H9 (cell line): ENCODE measurements around the gene NOVA2. TPM values are rescaled to one million over a fixed set of nuclear protein-coding genes. Genes with fewer than 3 reads are reported as not detected.

ENCODE experiments used
- DNase-seq: peaks from one replicate; pipeline ENCODE4 v3.0.0-alpha.2; 2017
- H2AFZ ChIP-seq: one replicate; pipeline ENCODE4 v1.6.1; 2013; ENCODE audit warnings: mild to moderate bottlenecking, low read length, control low read depth, moderate library complexity
- H2AK5ac ChIP-seq: 2 replicates; pipeline ENCODE4 v1.6.1; 2013; ENCODE audit warnings: low read length, control low read depth, mixed read lengths; ENCODE audit not compliant: insufficient read length
- H2BK120ac ChIP-seq: one replicate; pipeline ENCODE4 v1.6.1; 2013; ENCODE audit warnings: low read depth, mild to moderate bottlenecking, low read length, control low read depth, inconsistent platforms; ENCODE audit not compliant: poor library complexity, severe bottlenecking
- H2BK12ac ChIP-seq: 2 replicates; pipeline ENCODE4 v1.6.1; 2013; ENCODE audit warnings: low read length, control low read depth, mixed read lengths, low read depth; ENCODE audit not compliant: insufficient read length
- H2BK15ac ChIP-seq: 2 replicates; pipeline ENCODE4 v1.6.1; 2013; ENCODE audit warnings: low read depth, low read length, control low read depth
- H2BK20ac ChIP-seq: one replicate; pipeline ENCODE4 v1.6.1; 2013; ENCODE audit warnings: low read depth, mild to moderate bottlenecking, low read length, control low read depth, inconsistent platforms; ENCODE audit not compliant: poor library complexity, severe bottlenecking
- H2BK5ac ChIP-seq: 2 replicates; pipeline ENCODE4 v1.6.1; 2013; ENCODE audit warnings: low read length, control low read depth, mixed read lengths; ENCODE audit not compliant: insufficient read length
- H3K14ac ChIP-seq: 2 replicates; pipeline ENCODE4 v1.6.1; 2013; ENCODE audit warnings: low read length, control low read depth; ENCODE audit not compliant: insufficient read depth
- H3K18ac ChIP-seq: 2 replicates; pipeline ENCODE4 v1.6.1; 2013; ENCODE audit warnings: low read depth, mild to moderate bottlenecking, mixed read lengths, low read length, control low read depth; ENCODE audit not compliant: insufficient read length
- H3K23ac ChIP-seq: 2 replicates; pipeline ENCODE4 v1.6.1; 2013; ENCODE audit warnings: low read length, control low read depth, mixed read lengths, low read depth; ENCODE audit not compliant: insufficient read length
- H3K23me2 ChIP-seq: 2 replicates; pipeline ENCODE4 v1.6.1; 2013; ENCODE audit warnings: low read depth, mild to moderate bottlenecking, mixed read lengths, low read length, control low read depth; ENCODE audit not compliant: insufficient read length, poor library complexity, severe bottlenecking
- H3K27ac ChIP-seq: 2 replicates; pipeline ENCODE4 v1.5.1; 2013; ENCODE audit warnings: low read length, control low read depth, mixed read lengths, low read depth; ENCODE audit not compliant: insufficient read length
- H3K27me3 ChIP-seq: 2 replicates; pipeline ENCODE4 v1.6.1; 2013; ENCODE audit warnings: low read length, control low read depth, inconsistent platforms; ENCODE audit not compliant: insufficient read depth
- H3K4ac ChIP-seq: 2 replicates; pipeline ENCODE4 v1.6.1; 2013; ENCODE audit warnings: low read depth, mild to moderate bottlenecking, control low read depth, inconsistent platforms, low read length, moderate library complexity
- H3K4me1 ChIP-seq: 2 replicates; pipeline ENCODE4 v1.6.1; 2013; ENCODE audit warnings: low read length, control low read depth, inconsistent platforms; ENCODE audit not compliant: insufficient read depth
- H3K4me2 ChIP-seq: 2 replicates; pipeline ENCODE4 v1.6.1; 2013; ENCODE audit warnings: low read length, control low read depth, mixed read lengths; ENCODE audit not compliant: insufficient read length, insufficient read depth
- H3K56ac ChIP-seq: 2 replicates; pipeline ENCODE4 v1.6.1; 2013; ENCODE audit warnings: low read depth, mild to moderate bottlenecking, mixed read lengths, low read length, control low read depth; ENCODE audit not compliant: insufficient read length
- H3K79me1 ChIP-seq: 2 replicates; pipeline ENCODE4 v1.6.1; 2013; ENCODE audit warnings: low read depth, mild to moderate bottlenecking, moderate library complexity, low read length, control low read depth, inconsistent platforms; ENCODE audit not compliant: insufficient read depth, poor library complexity, severe bottlenecking
- H3K79me2 ChIP-seq: 2 replicates; pipeline ENCODE4 v1.6.1; 2013; ENCODE audit warnings: low read length, control low read depth, inconsistent platforms; ENCODE audit not compliant: insufficient read depth
- H3K9ac ChIP-seq: 2 replicates; pipeline ENCODE4 v1.6.1; 2013; ENCODE audit warnings: low read length, control low read depth, mixed read lengths; ENCODE audit not compliant: insufficient read length; ENCODE audit errors: extremely low read depth
- H3K9me3 ChIP-seq: one replicate; pipeline ENCODE4 v1.6.1; 2013; ENCODE audit warnings: low read depth, low read length, inconsistent platforms; ENCODE audit not compliant: control insufficient read depth
- H3T11ph ChIP-seq: one replicate; pipeline ENCODE4 v1.6.1; 2013; ENCODE audit warnings: mild to moderate bottlenecking, low read length, control low read depth, inconsistent platforms
- H4K20me1 ChIP-seq: one replicate; pipeline ENCODE4 v1.6.1; 2013; ENCODE audit not compliant: control insufficient read depth, insufficient read length, insufficient read depth
- H4K5ac ChIP-seq: 2 replicates; pipeline ENCODE4 v1.6.1; 2013; ENCODE audit warnings: low read depth, mild to moderate bottlenecking, mixed read lengths, low read length, control low read depth; ENCODE audit not compliant: insufficient read length
- H4K8ac ChIP-seq: replicated peaks from 2 replicates; pipeline ENCODE4 v1.6.1; 2013; ENCODE audit warnings: low read length, control low read depth, mixed read lengths, low read depth; ENCODE audit not compliant: insufficient read length
- H4K91ac ChIP-seq: 2 replicates; pipeline ENCODE4 v1.6.1; 2013; ENCODE audit warnings: low read depth, mild to moderate bottlenecking, moderate library complexity, mixed read lengths, low read length, control low read depth; ENCODE audit not compliant: insufficient read length
- H3K27ac Mint-ChIP-seq, 3 experiments: 2 replicates in 2 of 3; 3 replicates in 1 of 3; pipeline ENCODE4 v1.8.0; 2020 to 2021; ENCODE audit warnings: mixed read lengths in 3 of 3, mild to moderate bottlenecking in 1 of 3, moderate library complexity in 1 of 3
- H3K27me3 Mint-ChIP-seq: 2 replicates; pipeline ENCODE4 v1.8.0; 2021; ENCODE audit warnings: low read depth, mild to moderate bottlenecking, moderate library complexity, mixed read lengths
- H3K36me3 Mint-ChIP-seq, 3 experiments: 2 replicates in 2 of 3; 3 replicates in 1 of 3; pipeline ENCODE4 v1.8.0; 2020 to 2021; ENCODE audit warnings: low read depth in 3 of 3, mixed read lengths in 3 of 3; ENCODE audit not compliant: insufficient read depth in 1 of 3
- H3K4me1 Mint-ChIP-seq, 2 experiments: 2 replicates each; pipeline ENCODE4 v1.8.0; 2020; ENCODE audit warnings: mixed read lengths in 2 of 2
- H3K4me3 Mint-ChIP-seq, 2 experiments: 2 replicates in 1 of 2; 3 replicates in 1 of 2; pipeline ENCODE4 v1.8.0; 2020 to 2021; ENCODE audit warnings: mild to moderate bottlenecking in 2 of 2, mixed read lengths in 2 of 2, moderate library complexity in 1 of 2
- H3K9me3 Mint-ChIP-seq, 2 experiments: 2 replicates in 1 of 2; 3 replicates in 1 of 2; pipeline ENCODE4 v1.8.0; 2020; ENCODE audit warnings: mild to moderate bottlenecking in 2 of 2, mixed read lengths in 2 of 2, moderate library complexity in 1 of 2
- WGBS: extraction: QIAGEN DNeasy Blood & Tissue Kit; methylation state at CpG from one replicate; pipeline ENCODE4 v1.1.7; 2013; ENCODE audit warnings: missing lambda C conversion rate, low lambda C conversion rate, mixed read lengths; ENCODE audit not compliant: insufficient read length; ENCODE audit errors: extremely low coverage; 5-methylcytosine and 5-hydroxymethylcytosine counted together
- total RNA-seq: library from RNA; stranded (reverse); gene quantifications from 2 replicates; pipeline ENCODE4 v1.2.1, GENCODE V29; 2021
- TF ChIP-seq, protein P1 (sequence below): fragments of 200-600 bp; sonication (generic); conservative IDR thresholded peaks from 3 replicates; pipeline ENCODE4 v1.8.0; 2021; ENCODE audit warnings: antibody characterized with exemption, mild to moderate bottlenecking

The NOVA2 gene
- total RNA-seq, 1 experiment from 2014 or later: 8.8 TPM

DNA sequence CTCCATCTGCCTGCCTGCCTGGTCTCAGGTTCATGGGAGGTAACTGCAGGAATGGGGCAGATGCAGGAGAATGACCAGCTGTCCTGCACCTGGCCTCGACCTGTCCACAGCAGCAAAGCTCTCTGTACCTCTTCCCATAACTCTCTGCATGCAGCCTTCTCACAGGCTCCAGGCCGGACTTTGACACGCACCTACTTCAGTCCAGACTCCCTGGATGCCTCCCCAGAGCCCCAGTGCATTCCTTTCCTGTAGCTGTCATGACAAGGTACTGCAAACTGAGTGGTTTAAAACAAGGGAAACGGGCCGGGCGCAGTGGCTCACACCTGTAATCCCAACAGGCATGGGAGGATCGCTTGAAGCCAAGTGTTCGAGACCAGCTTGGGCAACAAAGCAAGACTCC, 62.4 kb downstream of the NOVA2 start:
- no peaks in the 10 kb centered on the region for H3K23me2 ChIP-seq
- no peaks in the 10 kb centered on the region for H3K79me1 ChIP-seq

More for the DNA sequence above, 62.4 kb downstream of the NOVA2 start:
- no peak overlapping the region for H2BK120ac ChIP-seq
- no peaks in the 10 kb centered on the region for H3K79me2 ChIP-seq
- TF ChIP-seq, protein P1, sequence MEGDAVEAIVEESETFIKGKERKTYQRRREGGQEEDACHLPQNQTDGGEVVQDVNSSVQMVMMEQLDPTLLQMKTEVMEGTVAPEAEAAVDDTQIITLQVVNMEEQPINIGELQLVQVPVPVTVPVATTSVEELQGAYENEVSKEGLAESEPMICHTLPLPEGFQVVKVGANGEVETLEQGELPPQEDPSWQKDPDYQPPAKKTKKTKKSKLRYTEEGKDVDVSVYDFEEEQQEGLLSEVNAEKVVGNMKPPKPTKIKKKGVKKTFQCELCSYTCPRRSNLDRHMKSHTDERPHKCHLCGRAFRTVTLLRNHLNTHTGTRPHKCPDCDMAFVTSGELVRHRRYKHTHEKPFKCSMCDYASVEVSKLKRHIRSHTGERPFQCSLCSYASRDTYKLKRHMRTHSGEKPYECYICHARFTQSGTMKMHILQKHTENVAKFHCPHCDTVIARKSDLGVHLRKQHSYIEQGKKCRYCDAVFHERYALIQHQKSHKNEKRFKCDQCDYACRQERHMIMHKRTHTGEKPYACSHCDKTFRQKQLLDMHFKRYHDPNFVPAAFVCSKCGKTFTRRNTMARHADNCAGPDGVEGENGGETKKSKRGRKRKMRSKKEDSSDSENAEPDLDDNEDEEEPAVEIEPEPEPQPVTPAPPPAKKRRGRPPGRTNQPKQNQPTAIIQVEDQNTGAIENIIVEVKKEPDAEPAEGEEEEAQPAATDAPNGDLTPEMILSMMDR: no peak
- DNase-seq: no peak
- no peak overlapping the region for H2BK12ac ChIP-seq
- H3K18ac ChIP-seq: no peak overlapping the region
- Mint-ChIP-seq H3K4me1 (peaks cover 0 to 5% of the 10 kb centered on the region in 2 experiments; a peak in 2 of 4 replicates), H3K36me3 (no peaks in the 10 kb centered on the region), H3K9me3 (no peaks in the 10 kb centered on the region), H3K27me3 (peaks cover 2% of the 10 kb centered on the region), H3K27ac (no peak overlapping the region; a peak in 1 of 7 replicates), H3K4me3 (no peak overlapping the region; a peak in 2 of 5 replicates)
- no peak overlapping the region for H3K23ac ChIP-seq
- no peak overlapping the region for H3K9ac ChIP-seq
- H3K14ac ChIP-seq: no peak overlapping the region
- no peak overlapping the region for H4K8ac ChIP-seq
- no peak overlapping the region for H3K27ac ChIP-seq
- no peak overlapping the region for H2BK5ac ChIP-seq
- no peaks in the 10 kb centered on the region for H3K9me3 ChIP-seq
- no peak overlapping the region for H2BK20ac ChIP-seq
- H3K4me1 ChIP-seq: no peaks in the 10 kb centered on the region; the same call in 1 of the 2 replicates
- no peak overlapping the region for H3T11ph ChIP-seq
- H3K56ac ChIP-seq: no peak overlapping the region
- H4K20me1 ChIP-seq: no peaks in the 10 kb centered on the region
- H2AFZ ChIP-seq: no peak overlapping the region
- H4K5ac ChIP-seq: no peak overlapping the region
- H2AK5ac ChIP-seq: no peak overlapping the region
- H3K4ac ChIP-seq: no peak overlapping the region
- no peak overlapping the region for H3K4me2 ChIP-seq
- no CpG with 5 or more reads among the region's 8 CpGs for WGBS
- H3K27me3 ChIP-seq: no peaks in the 10 kb centered on the region
- no peak overlapping the region for H2BK15ac ChIP-seq
- H4K91ac ChIP-seq: no peak overlapping the region
